ENCODE measurements around the gene DERA.
"Not testable (repeated sequence)": the region's sequence is repeated elsewhere in the genome, so short reads cannot be mapped to it uniquely, and the experiment has no call there.

DERA gene

DNA sequence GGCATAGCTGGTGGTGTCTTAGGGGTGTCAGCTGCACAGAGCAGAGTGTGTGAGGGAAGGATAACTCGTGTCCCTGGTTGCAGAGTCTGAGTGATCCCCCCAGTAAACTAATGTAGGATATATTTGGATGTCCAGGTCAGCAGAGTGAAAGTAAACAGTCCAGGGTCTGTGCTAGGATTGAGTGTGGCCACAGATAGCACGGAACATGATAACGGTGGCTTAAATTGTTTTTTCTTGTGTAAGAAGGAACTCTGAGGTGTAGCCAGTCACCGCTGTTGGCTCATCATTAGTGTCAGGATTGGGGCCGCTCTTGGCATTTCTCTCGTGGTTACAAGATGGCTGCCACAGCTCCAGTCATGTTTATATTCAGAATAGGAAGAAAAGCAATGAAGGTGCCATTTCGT, 97.3 kb downstream of the DERA start:
- no peak for DNase-seq

DNA sequence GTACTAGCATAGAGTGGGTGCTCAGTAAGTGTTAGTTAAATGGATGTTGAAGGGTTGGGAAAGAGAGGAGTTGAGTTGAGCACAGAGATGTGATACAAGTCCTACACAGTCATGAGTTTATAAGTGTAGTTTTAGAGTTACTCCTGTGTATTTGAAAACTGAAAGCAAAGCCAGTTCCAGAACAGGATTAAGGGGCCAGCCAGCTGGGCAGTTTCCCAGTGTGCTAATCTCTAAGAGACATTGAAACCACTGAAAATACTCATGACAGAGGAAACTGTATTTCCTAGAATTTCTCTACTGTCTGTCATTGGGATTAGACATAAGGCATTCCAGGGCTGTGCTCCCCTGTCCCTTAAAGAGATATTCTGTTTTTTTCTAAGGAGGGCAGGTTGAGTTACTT, 101.0 kb downstream of the DERA start:
- DNase-seq: peak in 5 of 51 donors; percentile 1 to 6 (median 3)

DNA sequence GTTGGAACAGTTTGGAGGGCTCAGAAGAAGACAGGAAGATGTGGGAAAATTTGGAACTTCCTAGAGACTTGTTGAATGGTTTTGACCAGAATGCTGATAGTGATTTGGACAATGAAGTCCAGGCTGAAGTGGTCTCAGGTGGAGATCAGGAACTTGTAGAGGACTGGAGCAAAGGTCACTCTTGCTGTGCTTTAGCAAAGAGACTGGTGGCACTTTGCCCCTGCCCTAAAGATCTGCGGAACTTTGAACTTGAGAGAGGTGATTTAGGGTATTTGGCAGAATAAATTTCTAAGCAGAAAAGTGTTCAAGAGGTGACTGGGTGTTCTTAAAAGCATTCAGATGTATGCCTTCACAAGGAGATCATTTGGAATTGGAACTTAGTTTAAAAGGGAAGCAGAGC, 102.6 kb downstream of the DERA start:
- not testable (repeated sequence) for DNase-seq

DNA sequence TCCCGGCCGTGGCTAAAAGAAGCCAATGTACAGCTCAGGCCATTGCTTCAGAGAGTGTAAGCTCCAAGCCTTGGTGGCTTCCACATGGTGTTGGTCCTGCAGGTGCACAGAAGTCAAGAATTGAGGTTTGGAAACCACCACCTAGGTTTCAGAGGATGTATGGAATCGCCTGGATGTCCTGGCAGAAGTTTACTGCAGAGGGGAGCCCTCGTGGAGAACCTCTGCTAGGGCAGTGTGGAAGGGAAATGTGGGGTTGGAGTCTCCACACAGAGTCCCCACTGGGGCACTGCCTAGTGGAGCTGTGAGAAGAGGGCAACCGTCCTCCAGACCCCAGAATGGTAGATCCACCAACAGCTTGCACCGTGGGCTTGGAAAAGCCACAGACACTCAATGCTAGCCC, 103.3 kb downstream of the DERA start:
- not testable (repeated sequence) for DNase-seq

DNA sequence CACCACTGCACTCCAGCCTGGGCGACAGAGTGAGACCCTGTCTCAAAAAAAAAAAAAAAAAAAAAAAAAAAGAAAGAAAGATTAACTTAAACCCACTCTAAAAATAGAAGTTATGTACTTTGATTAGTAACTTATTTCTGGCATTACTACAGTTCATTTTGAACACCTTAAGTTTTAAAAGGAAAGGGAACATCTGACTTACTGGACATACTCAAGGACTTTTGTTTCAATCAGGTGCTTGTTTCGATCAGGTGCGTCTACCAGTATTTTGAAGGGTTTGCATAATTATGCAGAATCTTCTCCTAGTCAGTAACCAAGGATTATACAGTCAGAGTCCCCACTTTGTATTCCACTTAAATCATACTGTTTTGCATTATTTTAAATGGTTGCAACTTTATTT, 105.6 kb downstream of the DERA start:
- no peak for DNase-seq

DNA sequence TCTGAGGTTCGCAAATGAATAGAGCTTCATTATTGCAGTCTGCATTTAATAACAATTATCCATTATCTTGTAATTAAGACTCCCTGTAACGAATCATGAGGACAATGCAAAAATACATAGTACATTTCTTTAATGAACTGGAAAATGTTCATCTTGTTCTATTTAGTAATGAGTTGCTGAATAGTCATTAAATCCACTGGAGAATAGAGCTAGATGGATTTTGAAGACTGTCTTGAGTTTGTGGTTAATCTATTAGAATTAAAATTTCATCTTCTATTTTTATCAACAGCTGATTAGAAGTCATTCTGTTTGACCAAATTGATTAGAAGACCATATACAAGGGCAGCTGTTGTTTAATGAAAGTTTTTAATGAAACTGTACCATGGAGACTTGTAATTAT, 107.2 kb downstream of the DERA start:
- DNase-seq: no peak

DNA sequence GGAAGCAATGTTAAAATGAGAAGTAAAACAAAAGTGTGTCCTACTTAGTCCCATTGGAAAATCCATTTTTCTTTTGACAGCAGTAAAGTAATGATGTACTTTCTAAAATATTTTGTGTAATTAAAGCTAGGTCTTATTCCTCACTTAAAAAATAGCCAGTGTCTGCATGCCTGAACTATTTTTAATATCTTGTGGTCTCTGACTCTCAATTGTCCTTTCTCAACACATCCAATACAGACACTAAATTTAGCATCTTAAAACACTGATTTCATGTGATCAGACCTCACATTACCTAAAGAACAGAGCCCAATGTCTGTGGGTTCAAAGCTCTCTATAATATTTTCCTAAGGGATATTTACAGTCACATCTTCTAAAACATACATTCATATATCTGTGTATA, 108.0 kb downstream of the DERA start:
- DNase-seq: no peak

DNA sequence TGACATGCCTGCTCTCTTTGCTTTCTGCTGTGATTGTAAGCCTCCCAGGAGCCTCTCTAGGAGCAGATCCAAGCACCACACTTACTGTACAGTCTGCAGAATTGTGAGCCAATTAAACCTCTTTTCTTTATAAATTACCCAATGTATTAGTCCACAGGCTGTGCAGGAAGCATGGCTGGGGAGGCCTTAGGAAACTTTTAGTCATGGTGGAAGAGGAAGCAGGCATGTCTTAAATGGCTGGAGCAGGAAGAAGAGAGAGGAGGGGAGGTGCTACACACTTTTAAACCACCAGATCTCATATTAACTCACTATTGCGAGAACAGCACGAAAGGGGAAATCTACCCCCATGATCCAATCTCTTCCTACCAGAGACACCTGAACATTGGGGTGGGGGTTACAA, 108.9 kb downstream of the DERA start:
- no peak for DNase-seq

DNA sequence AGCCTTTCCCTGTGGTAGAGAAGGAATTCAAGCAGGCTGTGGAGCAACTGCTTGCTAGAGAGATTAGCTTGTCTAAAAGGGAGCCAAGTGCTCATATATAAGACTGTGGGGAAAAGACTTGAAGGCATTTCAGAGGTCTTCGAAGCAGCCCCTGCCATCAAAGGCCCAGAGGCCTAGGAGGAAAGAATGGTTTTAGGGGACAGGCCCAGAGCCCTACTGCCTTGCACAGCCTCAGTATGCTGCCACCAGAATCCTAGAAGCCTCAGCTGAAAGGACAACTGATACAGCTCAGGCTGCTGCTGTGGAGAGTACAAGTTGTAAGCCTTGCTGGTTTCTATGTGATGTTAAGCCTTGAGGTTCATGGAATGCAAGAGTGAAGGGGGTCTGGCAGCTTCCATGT, 109.9 kb downstream of the DERA start:
- no peak for DNase-seq

DNA sequence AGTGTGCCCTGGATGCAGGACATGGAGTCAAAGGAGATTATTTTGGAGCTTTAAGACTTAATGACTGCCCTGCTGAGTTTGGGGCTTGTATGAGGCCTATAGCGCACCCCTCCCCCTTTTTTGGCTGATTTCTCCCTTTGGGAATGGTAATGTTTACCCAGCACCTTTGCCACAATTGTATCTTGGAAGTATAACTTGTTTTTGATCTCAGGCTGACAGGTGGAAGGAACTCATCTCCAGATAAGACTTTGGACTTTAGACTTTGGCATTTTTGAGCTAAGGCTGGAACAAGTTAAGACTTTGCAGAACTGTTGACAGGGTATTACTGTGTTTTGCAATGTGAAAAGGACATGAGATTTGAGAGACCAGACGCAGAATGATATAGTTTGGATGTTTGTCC, 110.5 kb downstream of the DERA start:
- no peak for DNase-seq

DNA sequence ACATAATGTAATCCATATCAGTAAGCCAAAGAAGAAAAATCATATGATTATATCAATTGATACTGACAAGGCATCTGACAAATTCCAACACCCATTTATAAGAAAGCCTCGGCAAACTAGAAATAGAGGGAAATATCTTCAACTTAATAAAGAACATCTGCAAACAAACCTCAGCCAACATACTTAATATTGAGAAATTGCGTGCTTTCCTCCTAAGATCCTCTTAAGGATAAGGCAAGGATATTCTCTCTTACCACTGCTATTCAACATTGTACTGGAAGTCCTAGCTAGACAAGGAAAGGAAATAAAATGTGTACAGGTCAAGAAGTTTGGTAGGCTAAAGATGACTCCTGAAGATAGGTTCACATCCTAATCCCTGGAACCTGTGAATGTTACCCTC, 115.9 kb downstream of the DERA start:
- no peak for DNase-seq

DNA sequence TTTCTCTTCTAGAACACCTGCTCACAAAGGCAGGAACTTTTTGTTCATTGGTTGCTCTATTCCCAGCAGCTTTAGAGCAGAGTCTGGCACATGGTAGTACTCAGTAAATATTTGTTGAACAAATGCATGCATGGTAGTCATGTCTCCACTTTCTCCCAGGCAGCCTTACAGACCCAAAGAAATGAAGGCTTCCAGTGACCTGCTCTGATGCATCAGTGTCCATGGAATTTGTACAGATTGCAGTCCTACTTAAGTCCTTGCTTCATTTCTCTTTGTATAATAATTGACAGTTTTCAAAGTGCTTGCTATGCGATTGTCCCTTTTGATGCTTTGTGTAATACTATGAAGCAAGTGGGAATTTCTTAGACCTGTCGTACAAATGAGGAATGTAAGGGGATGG, 119.6 kb downstream of the DERA start:
- DNase-seq: no peak

DNA sequence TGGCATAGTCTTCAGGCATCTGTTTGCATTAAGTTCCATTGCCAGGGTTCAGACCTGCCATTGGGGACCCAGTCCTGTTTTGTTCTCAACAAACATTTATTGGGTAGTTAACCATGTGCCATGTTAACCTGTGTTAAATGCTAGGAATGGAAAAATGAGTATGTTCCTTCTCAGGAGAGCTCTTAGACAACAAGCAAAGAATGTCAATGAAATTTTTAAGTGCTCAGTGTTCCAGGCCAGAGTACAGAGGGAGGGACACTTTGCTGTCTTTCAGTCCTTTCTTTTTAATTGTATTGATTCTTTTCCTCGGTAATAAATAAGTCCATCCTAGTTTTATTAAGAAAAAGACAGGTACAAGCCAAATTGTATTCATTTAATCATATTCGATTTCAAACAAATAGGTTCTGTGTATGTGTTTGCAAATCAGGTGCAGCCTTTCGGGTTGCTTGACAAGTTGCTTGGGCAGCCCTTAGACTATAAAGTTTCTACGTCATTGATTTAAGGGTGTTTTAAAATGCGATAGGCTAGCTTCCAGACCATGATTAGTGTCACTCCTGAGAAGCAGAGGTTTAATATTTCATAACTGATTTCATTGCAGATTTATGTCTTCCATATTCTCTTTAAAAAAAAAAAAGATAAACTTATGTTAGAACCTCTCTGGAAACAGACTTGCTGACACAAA, 123.1 kb downstream of the DERA start:
- no peak for DNase-seq

DNA sequence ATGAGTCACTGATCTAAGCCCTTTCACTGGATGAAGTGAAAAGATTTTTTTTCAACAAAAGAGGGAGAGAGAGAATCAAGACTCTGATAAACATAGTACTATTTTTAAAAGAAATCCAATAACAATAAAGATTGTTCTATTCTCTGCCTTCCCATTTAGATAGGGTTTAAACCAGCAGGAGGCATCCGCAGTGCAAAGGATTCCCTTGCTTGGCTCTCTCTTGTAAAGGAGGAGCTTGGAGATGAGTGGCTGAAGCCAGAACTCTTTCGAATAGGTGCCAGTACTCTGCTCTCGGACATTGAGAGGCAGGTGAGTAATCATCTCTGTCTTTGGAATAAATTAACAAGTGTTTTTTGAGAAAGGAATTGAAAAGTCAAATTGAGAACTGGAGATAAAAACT, 124.9 kb downstream of the DERA start:
- no peak for DNase-seq

DNA sequence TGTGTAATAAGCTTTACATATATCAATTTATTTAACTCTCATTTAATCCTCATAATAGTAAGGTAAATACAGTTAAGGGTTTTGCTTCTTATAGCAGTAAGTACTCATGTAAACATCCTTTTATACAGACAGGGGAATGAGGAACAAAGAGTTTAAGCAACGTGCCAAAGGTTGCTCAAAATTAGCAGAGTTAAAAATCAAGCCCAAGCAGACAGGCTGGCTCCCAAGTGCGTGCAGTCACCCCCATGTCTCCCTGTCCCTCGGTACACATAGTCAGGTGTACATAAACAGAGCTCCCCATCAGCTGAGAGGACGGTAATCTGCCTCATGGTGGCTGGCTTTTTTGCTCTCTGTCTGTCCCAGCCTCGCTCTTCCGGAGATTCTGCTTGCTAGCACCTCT, 126.4 kb downstream of the DERA start:
- DNase-seq: no peak

DNA sequence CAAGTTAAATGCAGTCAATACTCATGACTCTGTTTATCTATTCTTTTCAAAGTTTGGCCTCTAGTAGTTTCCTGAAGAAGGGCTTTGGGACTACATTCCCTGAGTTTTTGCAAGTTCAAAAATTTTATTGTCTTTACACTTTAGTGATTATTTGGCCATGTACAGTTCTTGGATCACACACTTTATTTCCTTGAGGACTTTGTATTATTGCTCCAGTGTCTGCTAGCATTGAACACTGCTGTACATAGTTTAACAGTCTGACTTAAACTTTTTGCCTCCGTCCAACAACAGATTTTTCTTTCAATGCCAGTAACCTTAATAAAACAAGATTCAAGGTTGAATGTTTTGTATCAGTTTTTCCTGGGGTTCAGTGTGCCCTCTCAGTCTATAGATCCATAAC, 132.3 kb downstream of the DERA start:
- DNase-seq: no peak

DNA sequence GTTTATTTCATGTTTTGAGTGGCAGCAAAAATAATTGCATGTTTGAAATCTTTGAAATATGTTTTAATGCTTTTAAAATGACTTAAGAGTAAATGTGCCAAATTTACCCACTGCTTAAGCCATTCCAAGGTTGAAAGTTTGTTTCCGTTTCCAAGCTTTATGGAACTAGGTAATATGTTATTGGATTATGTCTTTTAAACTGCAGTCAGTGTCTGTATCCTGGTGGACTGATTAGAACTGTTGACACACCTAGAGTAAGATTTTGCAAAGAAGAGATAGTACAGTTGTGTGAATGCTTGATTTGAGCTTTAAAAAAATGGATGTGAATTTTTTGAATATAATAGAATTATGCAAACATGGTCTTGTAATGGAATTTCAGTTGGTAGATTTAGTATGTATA, 135.1 kb downstream of the DERA start:
- no peak for DNase-seq

DNA sequence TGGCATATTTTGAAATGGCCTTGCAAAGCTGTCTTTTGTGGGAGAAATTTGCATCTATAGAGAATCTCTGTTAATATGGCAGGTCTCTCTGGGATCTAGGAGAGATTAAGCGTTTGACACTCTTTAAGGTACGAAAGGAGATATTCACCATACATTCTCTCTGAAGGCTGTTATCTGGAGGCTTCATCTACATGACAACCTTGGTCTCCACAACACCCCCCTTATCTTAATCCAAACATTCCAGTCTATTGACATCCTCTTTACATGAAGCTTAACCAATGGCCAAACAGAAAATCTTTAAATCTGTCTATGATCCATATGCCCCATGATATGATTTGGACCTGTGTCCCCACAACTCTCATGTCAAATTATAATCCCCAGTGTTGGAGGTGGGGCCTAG, 137.4 kb downstream of the DERA start:
- DNase-seq: no peak

DNA sequence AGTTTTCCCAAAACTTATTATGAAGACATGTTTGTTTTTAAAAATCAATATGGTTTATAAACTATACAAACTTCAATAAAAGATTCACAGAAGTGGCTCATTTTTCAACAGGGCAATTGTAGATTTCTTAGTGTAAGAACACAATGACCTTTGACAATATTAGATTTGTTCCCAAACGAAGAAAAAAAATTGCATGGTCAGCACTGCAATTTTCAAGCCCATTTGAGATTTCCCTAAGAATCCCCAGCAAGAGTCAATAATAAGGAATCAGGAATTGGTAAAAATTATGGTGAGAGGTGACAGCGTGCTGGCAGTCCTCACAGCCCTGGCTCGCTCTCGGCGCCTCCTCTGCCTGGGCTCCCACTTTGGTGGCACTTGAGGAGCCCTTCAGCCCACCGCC, 145.8 kb downstream of the DERA start:
- no peak for DNase-seq

DNA sequence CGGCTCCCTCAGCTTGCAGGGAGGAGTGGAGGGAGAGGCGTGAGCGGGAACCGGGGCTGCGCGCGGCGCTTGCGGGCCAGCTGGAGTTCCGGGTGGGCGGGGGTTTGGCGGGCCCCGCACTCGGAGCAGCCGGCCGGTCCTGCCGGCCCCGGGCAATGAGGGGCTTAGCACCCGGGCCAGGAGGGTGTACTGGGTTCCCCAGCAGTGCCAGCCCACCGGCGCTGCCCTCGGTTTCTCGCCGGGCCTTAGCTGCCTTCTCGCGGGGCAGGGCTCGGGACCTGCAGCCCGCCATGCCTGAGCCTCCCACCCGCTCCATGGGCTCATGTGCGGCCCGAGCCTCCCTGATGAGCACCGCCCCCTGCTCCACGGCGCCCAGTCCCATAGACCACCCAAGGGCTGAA, 146.2 kb downstream of the DERA start:
- not testable (repeated sequence) for DNase-seq

DNA sequence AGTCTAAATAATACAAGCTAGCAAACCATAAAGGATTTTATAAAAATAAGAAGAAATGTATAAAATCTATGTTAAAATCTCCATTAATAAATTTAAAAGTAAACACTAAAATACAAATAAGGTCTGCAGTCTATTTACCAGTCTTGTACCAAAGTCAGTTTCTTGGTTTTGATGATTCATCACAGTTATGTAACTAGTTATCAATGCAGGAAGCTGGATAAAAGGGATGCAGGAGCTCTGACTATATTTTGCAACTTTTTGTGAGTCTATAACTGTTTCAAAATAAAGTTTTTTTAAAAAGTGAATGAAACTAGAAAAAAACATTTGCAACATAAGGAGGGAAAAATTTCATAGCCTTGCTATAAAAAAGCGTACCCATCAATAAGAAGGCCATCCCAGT, 151.5 kb downstream of the DERA start:
- DNase-seq: no peak

DNA sequence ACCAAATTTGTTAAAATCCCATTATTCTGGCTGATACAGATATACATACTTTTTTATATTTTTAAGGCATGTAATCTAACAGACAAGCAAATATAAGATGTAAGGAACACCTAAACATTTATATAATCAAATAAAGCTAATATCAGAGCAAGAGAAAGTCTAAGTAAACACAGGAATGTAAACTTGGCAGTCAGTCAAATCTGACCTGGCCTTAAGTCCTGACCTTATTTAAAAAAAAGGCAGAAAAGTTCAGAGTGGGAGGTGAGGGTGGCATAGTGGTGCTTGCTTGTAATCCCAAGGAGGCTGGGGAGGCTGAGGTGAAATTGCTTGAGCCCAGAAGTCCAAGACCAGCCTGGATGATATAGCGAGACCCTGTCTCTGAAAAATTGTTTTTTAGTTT, 152.6 kb downstream of the DERA start:
- DNase-seq: no peak

DNA sequence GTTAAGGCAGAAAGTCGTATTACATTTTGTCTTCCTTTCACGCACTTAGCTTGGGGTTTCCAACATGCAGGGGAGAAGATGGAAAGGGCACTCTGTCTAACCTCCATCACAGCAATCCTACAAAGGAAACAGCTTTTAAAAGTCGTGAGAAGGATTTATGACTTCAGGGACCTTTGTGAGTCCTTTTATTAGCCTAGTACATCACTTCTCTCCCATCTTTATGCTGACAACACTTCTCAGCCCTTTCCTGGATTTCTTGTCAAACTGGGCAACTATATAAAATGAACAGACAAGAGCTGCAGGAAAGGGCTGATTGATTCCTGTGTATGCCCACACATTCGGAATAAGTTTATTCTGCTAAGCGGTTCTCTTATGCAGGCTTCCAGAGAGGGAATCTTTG, 159.0 kb downstream of the DERA start:
- no peak for DNase-seq

DNA sequence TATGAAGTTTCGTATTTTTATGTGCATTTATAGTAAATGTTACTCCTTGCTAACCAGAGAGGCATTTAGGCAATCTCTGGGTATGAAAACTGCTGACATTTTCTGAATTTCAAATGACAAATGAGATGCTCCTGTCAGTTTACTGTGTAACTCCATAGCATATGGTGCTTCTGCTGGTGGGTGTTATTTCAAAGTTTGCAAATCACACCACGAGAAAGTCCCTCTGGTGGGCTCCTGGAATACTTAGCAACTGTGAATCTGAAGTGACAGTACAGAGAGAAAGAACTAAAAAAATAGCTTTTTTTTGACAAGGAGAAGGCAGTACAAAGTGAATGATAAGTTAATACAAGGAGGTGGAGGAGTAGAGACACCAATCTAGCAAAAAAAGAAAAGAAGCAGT, 161.5 kb downstream of the DERA start:
- no peak for DNase-seq

Measured in hypothalamus (tissue), 51 donors.